NCI-H1048 (cell line): ENCODE data around the gene ADAM30.
A peak's percentile ranks its signal among the peaks of the same experiment; 100 is the strongest.
"Not testable (repeated sequence)": the region's sequence is repeated elsewhere in the genome, so short reads cannot be mapped to it uniquely, and the experiment has no call there.

Source experiments
- DNase-seq: peaks from one replicate; lab custom pipeline; 2025; lab: John Stamatoyannopoulos, UW

ADAM30 gene

DNA sequence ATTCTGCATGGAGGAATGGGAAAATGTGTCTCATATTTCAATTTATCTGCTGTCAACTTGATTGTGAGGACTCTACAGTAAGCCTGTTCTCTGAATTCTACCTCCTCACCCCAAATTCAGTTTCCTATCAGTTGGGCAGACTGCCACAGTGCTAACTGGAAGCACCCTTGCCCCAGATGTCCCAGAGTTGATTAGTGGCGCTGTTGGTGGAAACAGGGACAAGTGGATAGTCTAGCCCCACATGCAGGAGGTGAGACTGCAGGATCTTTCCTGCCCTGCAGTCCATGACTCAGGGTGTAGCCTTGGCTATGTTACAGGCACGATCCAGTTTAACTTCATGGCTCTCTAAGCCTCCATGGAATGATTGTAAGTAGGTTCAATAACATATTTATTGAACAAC lies 22.1 kb downstream of the ADAM30 start:
- no peak for DNase-seq

DNA sequence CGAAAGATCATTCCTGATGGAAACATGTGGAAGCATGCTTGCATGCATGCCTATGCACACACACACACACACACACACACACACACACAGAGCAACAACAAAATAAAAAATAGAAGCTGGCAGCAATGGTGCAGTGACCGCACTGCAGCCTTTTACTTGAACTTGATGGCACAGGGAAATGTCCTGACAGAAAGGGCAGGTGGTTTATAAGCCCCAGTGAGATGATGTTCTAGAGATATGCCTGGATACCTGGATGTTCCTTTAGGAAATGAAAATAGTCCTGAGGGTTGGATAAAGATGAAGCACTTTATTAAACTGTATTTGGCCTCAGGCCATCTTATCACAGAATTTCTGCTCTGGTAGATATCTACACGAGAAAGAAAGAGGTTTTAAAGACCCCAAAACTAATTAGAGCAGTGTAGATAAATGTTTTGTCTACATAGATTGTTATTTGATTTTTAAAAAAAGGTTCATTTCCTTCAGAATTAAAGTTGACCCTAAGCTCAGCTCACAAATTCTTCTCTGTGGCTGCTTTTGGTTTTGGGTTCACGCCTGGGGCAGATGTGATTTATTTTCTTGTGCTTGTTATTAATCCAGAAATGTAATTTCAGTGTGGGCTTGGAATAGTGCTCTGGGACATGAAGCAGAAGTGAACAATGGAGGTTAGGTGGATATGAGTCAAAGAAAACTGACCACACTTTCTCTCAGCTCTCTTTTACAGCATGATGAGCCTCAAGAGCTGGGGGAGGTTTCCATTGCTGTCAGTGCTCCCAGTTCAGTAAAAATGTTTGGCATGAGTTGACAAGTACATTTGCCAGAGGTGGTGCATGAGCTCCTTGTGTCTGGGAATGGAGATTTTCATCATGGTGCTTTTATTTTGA lies 22.9 kb downstream of the ADAM30 start:
- DNase-seq = no peak

DNA sequence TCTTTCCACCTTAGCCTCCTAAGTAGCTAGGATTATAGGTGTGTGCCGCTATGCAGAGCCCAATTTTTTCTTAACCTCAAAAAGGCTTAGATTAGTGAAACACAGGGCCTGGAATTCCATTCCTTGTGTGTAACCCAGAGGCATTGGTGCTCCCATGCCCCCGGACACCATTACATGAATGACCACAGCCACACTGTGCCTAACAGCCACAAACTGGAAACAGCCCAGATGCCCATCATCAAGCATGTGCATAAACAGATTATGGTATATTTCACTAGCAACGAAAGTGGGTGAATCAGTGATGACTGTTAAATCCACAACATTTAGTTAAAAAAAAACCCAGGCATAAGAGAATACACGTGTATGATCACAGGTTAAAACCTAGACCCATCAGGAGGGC lies 24.4 kb downstream of the ADAM30 start:
- no peak for DNase-seq

DNA sequence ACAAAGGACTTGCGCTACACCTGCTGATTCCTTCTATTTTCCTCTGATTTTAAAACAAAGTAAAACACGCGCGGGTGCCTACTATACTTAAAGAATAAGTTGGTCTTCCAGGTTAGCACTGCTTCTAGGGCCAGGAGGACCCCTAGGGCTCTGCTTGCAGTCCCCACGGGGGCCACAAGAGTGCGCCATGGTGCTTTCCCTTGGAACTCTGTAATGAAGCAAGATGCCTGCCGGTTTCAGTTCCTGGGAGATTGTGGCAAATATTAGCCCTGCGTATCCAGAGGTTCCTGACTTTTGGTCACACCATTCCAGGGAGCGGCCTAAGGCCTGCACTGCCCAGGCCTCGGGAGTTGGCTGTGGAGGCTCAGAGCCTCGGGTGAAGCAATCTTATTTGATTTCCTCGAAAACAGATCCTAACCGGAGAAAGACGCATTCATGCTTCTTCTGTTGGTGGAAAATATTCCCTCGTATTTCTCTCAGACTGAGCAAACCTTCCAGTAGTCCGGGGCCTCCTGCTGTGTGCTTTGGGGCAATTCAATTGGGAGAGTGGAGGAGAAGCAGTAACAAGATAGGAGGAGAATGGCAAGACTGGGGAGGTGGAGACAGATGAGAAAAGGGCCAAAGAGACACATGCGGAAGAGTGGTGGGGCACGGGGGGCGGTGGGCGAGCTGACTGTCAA lies 25.3 kb downstream of the ADAM30 start:
- peak; percentile 40 for DNase-seq

DNA sequence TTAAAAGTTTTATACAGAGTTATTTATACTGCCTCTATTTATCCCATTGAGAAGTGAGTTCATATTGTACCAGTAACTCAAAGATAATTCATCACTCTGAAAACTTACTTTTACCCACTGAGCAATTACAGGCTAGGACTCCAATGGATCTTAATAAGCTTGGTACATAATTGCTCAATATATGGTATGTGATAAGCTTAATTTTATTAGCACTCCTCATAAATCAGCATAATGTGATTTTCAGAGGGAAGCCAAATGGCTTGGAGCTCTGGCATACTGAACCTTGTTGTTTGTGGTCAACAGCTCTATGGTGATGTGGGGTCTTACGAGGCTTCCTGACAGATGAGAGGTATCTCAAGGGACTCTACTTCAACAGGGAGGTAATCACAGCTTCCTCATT lies 26.3 kb downstream of the ADAM30 start:
- DNase-seq = no peak

DNA sequence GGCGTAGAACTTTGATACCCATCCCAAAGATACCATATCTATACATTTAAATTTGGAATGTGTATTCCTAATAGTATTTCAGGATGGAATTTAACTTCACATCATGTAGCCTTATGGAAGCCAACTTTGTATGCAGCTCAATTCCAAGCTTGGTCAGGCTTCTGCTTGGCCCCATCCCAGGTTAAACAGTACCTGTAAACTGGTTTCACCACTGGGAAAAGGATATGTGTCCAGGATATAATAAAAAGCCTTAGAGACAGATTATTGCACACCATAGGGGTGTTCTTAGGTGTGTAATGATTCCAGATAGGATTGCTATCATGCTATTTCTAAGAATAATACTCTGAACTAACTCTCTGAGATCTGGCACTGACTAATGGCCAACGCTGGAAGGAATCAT lies 28.1 kb downstream of the ADAM30 start:
- DNase-seq = no peak

DNA sequence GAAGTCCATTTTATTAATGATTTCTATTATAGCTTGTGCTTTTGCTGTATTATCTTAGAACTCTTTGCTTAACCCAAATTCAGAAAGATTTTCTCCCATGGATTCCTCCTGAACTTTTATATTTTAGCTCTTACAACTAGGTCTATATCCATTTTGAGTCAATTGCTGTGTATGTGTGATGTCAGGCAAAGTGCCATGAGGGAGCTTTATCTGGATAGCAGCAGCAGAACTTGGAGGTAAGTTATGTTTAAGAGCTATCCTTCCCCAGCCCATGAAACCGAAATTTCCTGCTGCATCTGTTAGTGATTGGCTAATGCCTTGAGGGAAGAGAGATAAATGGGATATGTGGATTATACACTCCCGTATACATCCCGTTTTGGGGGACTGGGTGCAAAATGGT lies 29.9 kb downstream of the ADAM30 start:
- DNase-seq = no peak

DNA sequence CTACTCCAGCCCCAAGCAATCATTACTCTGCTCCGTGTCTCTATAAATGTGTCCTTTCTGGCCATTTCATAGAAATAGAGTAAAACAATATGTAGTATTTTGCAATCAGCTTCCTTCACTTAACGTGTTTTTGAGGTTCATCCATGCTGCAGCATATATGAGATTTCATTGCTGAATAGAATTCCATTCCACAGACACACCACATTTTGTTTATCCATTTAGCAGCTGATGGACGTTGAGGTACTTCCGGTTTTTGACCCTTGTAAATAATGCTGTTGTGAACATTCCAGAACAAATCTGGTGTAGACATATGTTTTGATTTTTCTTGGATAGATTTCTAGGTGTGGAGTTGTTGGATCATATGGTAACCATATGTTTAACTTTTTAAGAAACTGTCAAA lies 30.7 kb downstream of the ADAM30 start:
- no peak for DNase-seq

DNA sequence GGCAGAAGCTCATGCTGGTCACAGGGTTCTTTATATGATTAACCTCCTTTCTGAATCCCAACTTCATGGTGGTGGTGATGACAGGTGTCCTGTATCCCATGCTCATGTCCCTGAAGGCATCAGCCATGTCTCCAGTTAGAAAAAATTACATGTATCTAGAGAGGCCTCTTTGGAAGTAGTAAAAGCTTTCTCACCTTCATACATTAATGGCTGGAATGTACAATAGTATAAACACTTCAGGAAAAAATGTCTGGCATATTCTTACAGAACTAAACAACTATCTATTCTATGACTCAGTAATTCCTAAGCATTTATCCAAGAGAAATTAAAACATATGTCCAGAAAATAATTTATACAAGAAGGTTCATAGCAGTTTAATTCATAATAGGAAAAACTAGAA lies 34.0 kb downstream of the ADAM30 start:
- no peak for DNase-seq

DNA sequence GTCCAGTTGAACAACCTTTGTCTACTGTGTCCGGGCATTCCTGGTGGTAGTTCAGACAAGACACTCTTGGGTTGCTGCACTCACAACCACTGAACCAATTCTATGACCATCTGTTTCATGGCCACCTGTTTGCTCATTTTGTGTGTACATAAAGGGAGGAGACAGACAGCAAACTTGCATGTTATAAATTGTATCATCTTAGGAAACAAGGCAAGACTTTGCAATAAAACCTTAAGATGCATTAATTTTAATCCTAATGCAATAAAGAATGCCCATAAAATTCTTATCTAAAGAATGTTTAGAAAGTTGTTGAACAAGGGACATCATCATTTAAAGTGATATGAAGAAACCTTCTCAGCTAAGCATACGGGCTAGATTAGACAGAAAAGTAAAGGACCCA lies 34.8 kb downstream of the ADAM30 start:
- DNase-seq = no peak

DNA sequence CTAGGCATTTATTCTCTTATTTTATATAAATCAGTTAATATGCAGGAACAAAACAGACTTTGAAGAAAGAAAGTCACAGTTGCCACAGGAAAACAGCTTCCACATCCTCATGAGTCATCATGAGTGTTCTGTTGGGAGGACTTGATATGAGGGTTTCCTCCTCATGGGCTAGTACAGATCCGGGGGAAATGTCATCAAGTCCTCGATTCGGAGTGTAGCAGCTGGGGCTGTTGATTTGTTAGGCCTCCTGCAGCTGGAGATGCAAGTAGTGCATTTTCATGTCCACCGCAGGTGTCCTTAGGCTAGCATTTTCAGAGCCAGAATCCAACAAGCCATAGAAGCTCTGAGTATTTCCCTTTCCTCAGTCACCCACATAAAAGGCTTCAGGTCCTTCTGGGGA lies 36.7 kb downstream of the ADAM30 start:
- DNase-seq = no peak

DNA sequence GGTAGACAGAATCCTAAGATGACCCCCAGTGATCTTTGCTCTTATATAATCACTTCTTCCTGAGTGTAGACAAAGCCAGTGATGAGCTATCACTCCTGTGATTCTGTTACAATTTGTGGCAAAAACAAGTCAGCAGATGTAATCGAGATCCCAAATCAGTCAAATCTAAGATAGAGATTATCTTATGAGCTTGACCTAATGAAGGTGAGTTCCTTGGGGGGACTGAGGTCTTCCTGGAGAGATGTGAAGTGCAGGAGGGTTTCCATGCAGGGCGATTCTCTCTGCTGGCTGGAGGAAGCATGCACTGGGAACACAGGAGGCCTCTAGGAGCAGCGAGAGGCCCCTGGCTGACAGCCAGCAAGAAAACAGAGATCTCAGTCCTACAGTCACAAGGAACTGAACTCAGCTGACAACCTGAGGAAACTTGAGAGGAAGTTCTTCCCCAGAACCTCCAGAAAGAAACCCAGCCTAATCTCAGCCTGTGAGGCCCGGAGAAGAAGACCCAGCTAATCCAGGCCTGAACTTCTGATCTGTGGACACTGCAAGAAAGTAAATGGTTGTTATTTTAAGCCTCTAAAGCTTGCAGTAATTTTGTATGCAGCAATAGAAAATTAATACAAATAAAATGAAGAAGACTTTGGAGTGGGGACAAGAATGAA lies 37.6 kb downstream of the ADAM30 start:
- DNase-seq = not testable (repeated sequence)

DNA sequence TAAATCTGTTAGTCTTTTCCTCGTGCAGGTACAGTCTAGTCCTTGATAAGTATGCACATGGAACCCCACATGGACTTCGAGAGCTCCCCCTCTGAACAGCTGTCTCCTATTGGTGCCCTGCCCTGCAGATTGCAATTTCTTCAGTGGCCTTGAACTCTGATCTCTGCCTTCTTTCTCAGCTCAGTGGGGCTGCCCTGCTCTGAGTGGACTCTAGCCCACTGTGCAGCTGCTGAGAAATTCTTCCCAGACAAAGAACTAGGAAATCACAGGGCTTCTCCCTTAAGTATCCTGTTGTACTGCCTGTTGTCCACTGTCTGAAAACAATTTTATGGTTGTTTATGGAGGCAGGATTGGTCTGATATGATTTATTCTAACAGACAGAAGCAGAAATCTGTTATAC lies 38.2 kb downstream of the ADAM30 start:
- DNase-seq = no peak

DNA sequence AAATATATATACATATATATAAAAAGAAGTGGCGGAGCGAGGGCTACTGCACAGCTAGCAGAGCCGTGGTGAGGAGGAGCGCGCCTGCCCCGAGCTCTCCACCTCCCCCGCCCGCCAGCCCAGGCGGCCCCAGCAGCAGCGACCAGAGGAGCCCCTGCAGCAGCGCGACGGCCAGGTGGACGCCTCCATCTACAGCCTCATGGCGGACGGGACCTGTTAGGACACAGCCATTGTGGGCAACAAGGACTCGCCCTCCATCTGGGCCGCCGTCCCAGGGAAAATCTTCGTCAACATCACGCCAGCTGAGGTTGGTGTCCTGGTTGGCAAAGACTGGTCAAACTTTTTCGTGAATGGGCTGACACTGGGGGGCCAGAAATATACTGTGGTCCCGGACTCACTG lies 43.2 kb downstream of the ADAM30 start:
- no peak for DNase-seq

DNA sequence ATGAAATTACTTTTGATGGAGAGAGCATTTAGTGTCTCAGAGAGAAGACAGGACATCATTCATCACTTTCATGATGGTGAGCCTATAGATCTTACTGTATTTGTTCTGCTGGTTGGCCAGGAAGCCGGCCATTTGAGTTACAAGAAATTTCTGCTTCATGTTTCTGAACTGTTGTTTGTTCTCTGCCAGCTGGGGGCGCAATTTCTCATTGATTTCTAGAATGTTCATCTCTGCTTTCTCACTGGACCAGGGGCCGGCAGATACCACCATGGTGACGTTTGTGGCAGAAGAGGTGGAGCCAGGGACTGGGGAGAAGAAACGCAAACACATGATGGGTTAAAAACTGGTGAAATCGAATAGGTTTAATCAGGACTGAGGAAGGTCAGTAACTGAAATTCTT lies 52.1 kb downstream of the ADAM30 start:
- DNase-seq = not testable (repeated sequence)
